HG02763 (cell line): ENCODE results near the gene HAS3.
"Not testable (repeated sequence)": the region's sequence is repeated elsewhere in the genome, so short reads cannot be mapped to it uniquely, and the experiment has no call there.

Source experiments
- ATAC-seq: cut with Tn5 transposase; IDR thresholded peaks from one replicate; pipeline ENCODE4 v1.9.1; 2021; ENCODE audit warnings: mild to moderate bottlenecking, moderate library complexity; ENCODE audit not compliant: unreplicated experiment

HAS3 gene

DNA sequence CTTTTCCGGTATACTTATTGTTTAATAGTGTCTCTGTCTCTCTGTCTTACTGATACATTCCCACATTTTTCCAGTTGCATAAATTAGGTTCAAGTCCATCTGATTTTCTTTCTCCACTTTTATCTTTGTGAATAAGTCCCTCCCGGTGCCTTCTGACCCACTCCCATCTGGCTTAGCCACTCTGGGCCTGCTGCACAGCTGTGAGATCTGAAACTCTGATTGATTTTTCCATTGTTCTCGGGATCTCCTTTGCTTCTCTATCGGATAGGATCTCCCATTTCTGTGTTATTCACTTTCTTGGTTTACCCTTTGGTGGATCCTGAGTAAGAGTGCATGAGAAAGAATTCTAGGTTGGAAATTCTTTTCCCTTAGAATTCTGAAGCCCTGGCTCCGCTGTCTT is 35.6 kb downstream of the HAS3 start:
- no peak for ATAC-seq

- no peak for ATAC-seq
Measured at GRCh38 chr16:69141936-69142335, 36.5 kb downstream of the HAS3 start.

- ATAC-seq: no peak
Measured at GRCh38 chr16:69143116-69143515, 37.7 kb downstream of the HAS3 start.

- ATAC-seq: no peak
Measured at GRCh38 chr16:69145658-69146057, 40.2 kb downstream of the HAS3 start.

DNA sequence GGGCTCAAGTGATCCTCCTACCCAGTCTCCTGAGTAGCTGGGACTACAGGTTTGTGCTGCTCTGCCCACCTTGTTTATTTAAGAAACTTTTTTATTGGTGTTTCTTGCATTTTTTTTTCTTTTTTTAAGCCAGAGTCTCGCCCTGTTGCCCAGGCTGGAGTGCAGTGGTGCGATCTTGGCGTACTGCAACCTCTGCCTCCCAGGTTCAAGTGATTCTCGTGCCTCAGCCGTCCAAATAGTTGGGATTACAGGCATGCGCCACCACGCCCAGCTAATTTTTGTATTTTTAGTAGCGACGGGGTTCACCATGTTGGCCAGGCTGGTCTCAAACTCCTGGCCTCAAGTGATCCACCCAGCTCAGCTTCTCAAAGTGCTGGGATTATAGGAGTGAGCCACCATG is 44.2 kb downstream of the HAS3 start:
- not testable (repeated sequence) for ATAC-seq

GRCh38 chr16:69150146-69150865 is 44.9 kb downstream of the HAS3 start:
- no peak for ATAC-seq

GRCh38 chr16:69157196-69157595 is 51.7 kb downstream of the HAS3 start:
- no peak for ATAC-seq

GRCh38 chr16:69160192-69160591 is 54.7 kb downstream of the HAS3 start:
- no peak for ATAC-seq

GRCh38 chr16:69165584-69165983 is 60.1 kb downstream of the HAS3 start:
- no peak for ATAC-seq

GRCh38 chr16:69166221-69166833 is 60.9 kb downstream of the HAS3 start:
- ATAC-seq: no peak

GRCh38 chr16:69166946-69167930 is 61.8 kb downstream of the HAS3 start:
- no peak for ATAC-seq
